GM12872 (cell line): ENCODE data around the gene DHX16.
A peak's percentile ranks its signal among the peaks of the same experiment; 100 is the strongest.

Experiments used
- TF ChIP-seq, protein P1 (sequence below): IDR thresholded peaks from 3 replicates; pipeline ENCODE4 v1.5.1; 2011; ENCODE audit warnings: low read depth, mild to moderate bottlenecking, low read length, moderate library complexity; ENCODE audit not compliant: insufficient read depth

Gene DHX16

DNA sequence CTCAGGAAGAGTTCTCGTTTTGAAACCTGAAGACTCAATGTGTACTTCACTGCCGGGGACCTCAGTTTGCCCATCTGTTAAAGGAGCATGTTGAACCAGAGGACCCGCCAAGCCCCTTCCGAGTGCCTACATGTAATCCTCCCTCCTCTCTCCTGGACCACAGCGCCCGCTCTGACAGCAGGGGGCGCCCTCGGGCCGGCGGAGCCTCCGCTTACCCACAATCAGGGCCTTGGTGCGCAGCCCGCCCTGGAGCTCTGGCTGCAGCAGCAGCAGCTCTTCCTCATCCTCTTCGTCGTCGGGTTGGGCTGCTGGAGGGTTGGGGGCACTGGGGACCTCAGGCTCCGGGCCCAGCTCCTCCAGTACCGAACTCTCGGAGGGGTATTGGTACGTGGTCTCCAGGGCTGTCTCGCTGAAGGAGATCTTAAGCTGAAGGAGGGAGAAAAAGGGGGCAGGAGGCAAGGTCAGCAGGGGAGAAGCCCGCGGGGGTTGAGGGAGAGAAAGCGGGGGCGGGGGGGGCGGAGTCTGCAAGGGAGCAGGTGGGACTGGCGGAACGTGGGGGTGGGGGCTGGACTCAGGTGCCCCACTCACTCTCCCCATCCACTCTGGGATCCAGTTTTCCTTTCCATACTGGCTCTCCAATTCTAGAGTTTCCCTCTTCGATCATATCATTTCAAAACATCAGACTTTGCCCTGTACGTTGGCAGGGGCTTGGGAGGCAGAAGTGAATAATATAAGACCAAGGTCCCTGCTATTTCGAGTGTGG, 6.3 kb upstream of the DHX16 start:
- TF ChIP-seq, protein P1, sequence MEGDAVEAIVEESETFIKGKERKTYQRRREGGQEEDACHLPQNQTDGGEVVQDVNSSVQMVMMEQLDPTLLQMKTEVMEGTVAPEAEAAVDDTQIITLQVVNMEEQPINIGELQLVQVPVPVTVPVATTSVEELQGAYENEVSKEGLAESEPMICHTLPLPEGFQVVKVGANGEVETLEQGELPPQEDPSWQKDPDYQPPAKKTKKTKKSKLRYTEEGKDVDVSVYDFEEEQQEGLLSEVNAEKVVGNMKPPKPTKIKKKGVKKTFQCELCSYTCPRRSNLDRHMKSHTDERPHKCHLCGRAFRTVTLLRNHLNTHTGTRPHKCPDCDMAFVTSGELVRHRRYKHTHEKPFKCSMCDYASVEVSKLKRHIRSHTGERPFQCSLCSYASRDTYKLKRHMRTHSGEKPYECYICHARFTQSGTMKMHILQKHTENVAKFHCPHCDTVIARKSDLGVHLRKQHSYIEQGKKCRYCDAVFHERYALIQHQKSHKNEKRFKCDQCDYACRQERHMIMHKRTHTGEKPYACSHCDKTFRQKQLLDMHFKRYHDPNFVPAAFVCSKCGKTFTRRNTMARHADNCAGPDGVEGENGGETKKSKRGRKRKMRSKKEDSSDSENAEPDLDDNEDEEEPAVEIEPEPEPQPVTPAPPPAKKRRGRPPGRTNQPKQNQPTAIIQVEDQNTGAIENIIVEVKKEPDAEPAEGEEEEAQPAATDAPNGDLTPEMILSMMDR, result peak; percentile 96

DNA sequence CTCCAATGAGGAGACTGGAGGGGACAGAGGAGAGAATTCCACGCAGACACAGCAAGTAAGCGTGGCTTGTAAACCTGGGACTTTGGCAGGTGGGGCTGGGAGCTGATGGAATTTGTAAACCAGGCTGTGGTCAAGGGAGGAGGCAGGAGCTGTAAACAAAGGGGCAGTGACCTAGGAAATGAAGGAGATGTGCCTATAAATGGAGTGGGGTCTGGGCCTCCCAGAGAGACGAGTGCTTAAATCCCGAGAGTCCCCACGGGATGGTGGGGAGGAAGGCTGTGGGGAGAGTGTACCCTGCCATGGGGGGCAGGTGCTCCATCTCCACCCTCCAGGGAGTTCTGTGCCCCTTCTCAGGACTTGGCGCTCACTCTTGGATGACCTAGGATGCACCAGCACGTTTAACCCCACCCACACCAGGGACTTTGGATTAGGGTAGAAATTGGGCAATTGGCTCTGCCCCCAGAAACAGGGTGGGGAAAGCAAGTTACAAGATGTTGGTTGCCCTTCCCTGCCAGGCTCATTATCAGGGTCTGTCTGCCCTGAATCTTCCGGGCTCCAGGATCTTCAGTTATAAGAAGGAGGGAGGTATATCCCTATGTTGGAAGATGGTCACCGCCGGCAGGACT, 4.0 kb upstream of the DHX16 start:
- TF ChIP-seq, protein P1, result no peak

DNA sequence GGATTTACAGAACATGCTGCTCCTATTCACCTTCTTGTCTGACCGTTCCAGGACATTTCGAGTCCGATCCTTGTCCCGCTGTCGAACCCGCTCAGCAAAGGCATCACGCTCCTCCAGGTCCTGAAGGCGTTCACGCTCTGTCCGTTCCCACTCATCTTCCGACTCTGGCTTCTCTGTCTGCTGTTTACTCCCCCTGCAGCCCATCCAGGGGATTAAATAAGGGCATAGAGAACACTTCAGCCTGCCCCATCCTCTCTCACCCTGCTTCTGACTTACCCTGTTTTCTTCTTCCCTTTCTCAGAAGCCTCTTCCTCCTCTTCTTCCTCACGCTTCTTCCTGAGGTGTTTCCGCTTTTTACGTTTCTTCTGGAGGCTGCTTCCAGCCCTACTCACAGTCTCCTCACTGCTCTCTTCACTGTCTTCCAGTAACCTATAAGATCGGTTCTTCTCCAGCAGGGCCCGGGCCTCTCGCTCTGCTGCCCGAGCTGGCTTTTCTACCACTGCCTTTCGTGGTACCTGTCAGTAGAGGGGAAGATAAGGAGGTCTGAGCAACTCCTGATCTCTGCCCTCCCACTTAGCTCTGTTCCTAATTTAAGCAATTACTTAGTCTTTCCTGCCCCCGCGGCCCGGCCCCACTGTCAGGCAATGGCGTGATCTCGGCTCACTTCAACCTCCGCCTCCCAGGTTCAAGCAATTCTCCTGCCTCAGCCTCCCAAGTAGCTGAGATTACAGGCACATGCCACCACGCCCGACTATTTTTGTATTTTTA, 1.9 kb downstream of the DHX16 start:
- TF ChIP-seq, protein P1, result peak; percentile 21; the same call in 1 of the 3 replicates

DNA sequence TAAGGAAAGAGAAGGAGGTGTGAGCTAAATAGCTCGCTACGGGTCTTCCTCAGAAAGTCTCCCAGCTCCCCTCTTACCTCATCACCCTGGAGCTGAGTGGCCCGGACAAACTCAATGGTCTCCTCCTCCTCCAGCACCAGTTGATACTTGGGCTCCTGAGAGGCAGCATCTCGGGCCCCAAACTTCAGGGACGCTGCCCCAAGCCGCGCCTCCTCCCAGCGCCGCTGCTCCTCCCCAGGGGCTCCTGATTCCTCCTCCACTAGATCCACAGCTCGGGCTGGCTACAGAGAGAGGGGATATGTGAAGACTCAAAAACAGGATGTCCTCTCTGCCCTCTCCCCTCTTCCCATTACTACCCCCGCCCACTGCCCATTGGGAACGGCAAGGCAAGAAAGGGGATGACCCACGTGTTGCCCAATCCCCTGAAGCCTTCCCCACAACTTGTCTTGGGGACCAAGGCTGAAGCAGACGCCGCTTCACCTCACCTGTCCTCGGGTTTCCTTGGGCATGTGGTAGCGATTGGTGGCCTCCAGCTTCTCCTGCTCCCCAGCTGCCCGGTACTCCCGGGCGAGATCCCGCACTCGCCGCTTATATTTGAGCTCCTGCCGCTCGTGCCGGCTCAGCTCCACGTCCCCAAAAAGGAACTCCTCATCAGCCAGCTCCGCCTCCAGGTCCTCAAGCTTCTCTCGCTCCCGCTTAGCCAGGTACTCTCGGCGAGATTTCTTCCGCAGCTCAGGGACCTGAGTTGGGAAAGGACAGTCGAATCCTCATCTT, 7.6 kb downstream of the DHX16 start:
- TF ChIP-seq, protein P1, result no peak

DNA sequence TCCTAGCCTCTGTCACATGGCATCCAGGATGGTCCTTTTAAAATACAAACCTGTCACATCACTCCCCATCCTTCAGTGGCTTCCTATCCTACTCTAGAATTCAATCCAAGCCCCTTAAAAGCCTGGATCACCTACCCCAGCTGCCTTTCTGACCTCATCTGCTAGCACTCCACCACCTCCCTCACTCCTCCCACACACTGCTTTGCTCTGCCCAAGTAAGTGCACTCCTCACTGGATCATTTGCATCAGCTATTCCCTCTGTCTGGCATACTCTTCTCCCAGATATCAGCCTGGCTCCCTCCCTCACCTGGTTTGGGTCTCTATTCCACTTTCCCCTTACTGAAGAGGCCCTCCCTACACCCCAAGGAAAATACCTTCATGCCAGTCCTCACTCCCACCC, 15.4 kb downstream of the DHX16 start:
- TF ChIP-seq, protein P1, result no peak

DNA sequence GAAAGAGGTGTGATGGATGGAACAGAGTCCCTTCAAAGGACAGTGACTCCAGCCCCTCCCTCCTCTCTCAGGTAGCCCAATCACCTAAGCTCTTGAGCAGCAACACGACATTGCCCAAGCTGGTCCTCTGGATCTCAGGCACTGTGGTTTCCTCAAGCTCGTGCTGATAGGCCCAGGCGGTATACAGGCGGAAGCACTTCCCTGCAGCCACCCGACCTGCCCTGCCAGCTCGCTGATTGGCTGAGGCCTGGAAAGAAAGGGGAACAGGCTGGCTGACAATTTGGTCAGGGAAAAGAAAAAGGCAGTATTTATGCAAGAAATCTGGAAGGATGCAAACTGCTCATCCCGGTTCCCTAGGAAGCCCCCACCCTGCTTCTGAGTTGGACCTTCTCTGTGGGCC, 16.3 kb downstream of the DHX16 start:
- TF ChIP-seq, protein P1, result no peak

DNA sequence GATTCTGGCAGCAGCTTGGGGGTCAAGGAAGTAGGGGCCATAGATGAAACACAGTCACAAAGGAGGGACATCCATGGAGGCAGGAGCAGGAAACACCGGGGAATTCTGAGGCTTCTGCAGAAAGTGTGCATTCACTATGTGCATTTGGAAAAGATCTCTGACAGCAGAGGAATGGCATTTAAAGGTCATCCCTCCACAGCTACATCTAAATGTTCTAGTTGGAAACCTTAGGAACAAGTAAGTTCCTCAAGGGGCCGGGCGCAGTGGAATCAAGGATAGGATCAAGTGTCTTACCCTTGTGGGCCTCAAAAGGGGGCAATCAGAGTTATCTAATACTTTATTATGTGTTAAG, 17.1 kb downstream of the DHX16 start:
- TF ChIP-seq, protein P1, result no peak
